HL-60 (cell line): ENCODE data around the gene CTR9.
A peak's percentile ranks its signal among the peaks of the same experiment; 100 is the strongest.

Experiments
- DNase-seq, 2 experiments: peaks; one replicate each; pipeline ENCODE4 v3.0.0-alpha.2; 2010 to 2020; ENCODE audit warnings: low read depth in 1 of 2, low spot score in 1 of 2
- H3K27ac ChIP-seq: fragments of 250-450 bp; sonication (Bioruptor Pico); replicated peaks from 2 replicates; pipeline ENCODE4 v1.5.1; 2020; ENCODE audit warnings: mild to moderate bottlenecking, moderate library complexity
- H3K27me3 ChIP-seq: fragments of 250-450 bp; sonication (Bioruptor Pico); 2 replicates; pipeline ENCODE4 v1.5.1; 2021; ENCODE audit warnings: mild to moderate bottlenecking, moderate library complexity; ENCODE audit not compliant: insufficient read depth, poor library complexity, severe bottlenecking
- H3K4me3 ChIP-seq: replicated peaks from 2 replicates; pipeline ENCODE4 v1.5.1; 2011; ENCODE audit warnings: mild to moderate bottlenecking, control low read depth, low read length; ENCODE audit not compliant: insufficient read depth
- CTCF ChIP-seq: IDR thresholded peaks from one replicate; pipeline ENCODE4 v1.5.1; 2011; ENCODE audit warnings: low read length, control low read depth, inconsistent platforms; ENCODE audit not compliant: insufficient read depth
- GABPA ChIP-seq: IDR thresholded peaks from 2 replicates; pipeline ENCODE4 v1.6.1; 2012; ENCODE audit warnings: low read depth
- POLR2AphosphoS5 ChIP-seq: IDR thresholded peaks from 2 replicates; pipeline ENCODE4 v1.6.1; 2012; ENCODE audit warnings: low read depth
- REST ChIP-seq: IDR thresholded peaks from 2 replicates; pipeline ENCODE4 v1.6.1; 2012; ENCODE audit warnings: low read depth; ENCODE audit not compliant: insufficient replicate concordance
- SPI1 ChIP-seq: IDR thresholded peaks from 2 replicates; pipeline ENCODE4 v1.6.1; 2012; ENCODE audit warnings: low read depth, mild to moderate bottlenecking, borderline replicate concordance

The CTR9 gene

GRCh38 chr11:10806206-10806605, 55.2 kb downstream of the CTR9 start:
- no peak overlapping the region for H3K4me3 ChIP-seq
- TF ChIP-seq SPI1 (no peak), GABPA (no peak), REST (no peak), POLR2AphosphoS5 (no peak), CTCF (no peak)
- H3K27ac ChIP-seq: no peak overlapping the region
- H3K27me3 ChIP-seq: no peaks in the 10 kb centered on the region
- DNase-seq: peak in 1 of 2 experiments; percentile 23

GRCh38 chr11:10807493-10808234, 56.6 kb downstream of the CTR9 start:
- peak; percentile 57 for DNase-seq
- Histone ChIP-seq H3K4me3 (peak overlapping the region; percentile 86), H3K27ac (peak overlapping the region; percentile 95), H3K27me3 (no peaks in the 10 kb centered on the region)
- TF ChIP-seq GABPA: no peak
- TF ChIP-seq SPI1: peak; percentile 54; the same call in 1 of the 2 replicates

- DNase-seq: no peak
- H3K4me3 ChIP-seq: peak overlapping the region; percentile 86
- TF ChIP-seq CTCF (no peak), POLR2AphosphoS5 (0 out of 2 replicates have a peak, but pooled peaks have one; percentile 6)
- peak overlapping the region; percentile 95 for H3K27ac ChIP-seq
- H3K27me3 ChIP-seq: no peaks in the 10 kb centered on the region
Measured at GRCh38 chr11:10808235-10808552, 57.1 kb downstream of the CTR9 start.

GRCh38 chr11:10808553-10809372, 57.7 kb downstream of the CTR9 start, which contains the start of gene EIF4G2:
Gene EIF4G2 (minus strand): TSS chr11:10808926.
- TF ChIP-seq REST: peak; percentile 68
- TF ChIP-seq GABPA: 0 out of 2 replicates have a peak, but pooled peaks have one; percentile 20
- TF ChIP-seq POLR2AphosphoS5: peak; percentile 99
- TF ChIP-seq SPI1: no peak; the same call in 1 of the 2 replicates
- no peak for TF ChIP-seq CTCF
- peak within 1 kb of the TSS; percentile 95 for H3K27ac ChIP-seq
- DNase-seq: peak; percentile 95 to 98
- H3K27me3 ChIP-seq: no peaks in the 10 kb centered on the region
- peak within 1 kb of the TSS; percentile 86 for H3K4me3 ChIP-seq
